ENCODE measurements around the gene RETREG1. TPM values are rescaled to one million over a fixed set of nuclear protein-coding genes. Genes with fewer than 3 reads are reported as not detected.

Gene RETREG1
- total and polyA plus RNA-seq, 11 donors: 24.5 to 219 (median 169) TPM

DNA sequence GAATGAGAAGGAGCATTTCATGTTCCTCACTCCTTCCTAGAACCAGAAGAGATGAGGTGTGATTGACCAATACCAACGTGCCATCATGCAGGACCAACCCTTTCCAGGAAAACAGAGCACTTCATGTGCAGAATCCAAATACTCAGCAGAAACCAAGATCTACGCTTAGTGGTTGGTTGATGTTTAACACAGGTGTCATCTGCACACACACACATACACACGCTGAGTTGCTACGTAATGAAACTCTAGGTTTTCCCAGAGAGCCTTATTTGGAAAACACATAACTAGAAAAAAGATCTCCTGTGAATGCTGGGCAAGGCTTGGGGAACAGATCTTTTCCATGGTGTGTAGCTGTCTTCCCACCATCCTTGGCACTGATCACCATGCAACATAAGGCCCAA is 130.1 kb downstream of the RETREG1 start:
- ATAC-seq: no peak
- intact Hi-C loops (cut with DNase I): loop anchor here in 8 of 10 donors (5.0 to 10.0 kb wide), 5 partner anchors 66 to 718 kb away; no protein-coding TSS in a partner anchor
- H3K9me3 ChIP-seq: no peaks in the 10 kb centered on the region
- TF ChIP-seq POLR2A (IDR thresholded peaks at IDR 0.05): no peak
- TF ChIP-seq, protein P1, sequence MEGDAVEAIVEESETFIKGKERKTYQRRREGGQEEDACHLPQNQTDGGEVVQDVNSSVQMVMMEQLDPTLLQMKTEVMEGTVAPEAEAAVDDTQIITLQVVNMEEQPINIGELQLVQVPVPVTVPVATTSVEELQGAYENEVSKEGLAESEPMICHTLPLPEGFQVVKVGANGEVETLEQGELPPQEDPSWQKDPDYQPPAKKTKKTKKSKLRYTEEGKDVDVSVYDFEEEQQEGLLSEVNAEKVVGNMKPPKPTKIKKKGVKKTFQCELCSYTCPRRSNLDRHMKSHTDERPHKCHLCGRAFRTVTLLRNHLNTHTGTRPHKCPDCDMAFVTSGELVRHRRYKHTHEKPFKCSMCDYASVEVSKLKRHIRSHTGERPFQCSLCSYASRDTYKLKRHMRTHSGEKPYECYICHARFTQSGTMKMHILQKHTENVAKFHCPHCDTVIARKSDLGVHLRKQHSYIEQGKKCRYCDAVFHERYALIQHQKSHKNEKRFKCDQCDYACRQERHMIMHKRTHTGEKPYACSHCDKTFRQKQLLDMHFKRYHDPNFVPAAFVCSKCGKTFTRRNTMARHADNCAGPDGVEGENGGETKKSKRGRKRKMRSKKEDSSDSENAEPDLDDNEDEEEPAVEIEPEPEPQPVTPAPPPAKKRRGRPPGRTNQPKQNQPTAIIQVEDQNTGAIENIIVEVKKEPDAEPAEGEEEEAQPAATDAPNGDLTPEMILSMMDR (IDR thresholded peaks at IDR 0.05): no peak
- DNase-seq: no peak
- H3K36me3 ChIP-seq: peaks cover 0 to 6% (median 0%) of the 10 kb centered on the region in 9 donors
- peaks cover 0 to 59% (median 11%) of the 10 kb centered on the region in 12 donors for H3K4me1 ChIP-seq
- peak overlapping the region in 1 of 12 donors; percentile 78 for H3K27ac ChIP-seq
- 57 to 64% (median 61%) methylated on average over 4 of the region's 4 CpGs for WGBS, 4 donors
- H3K4me3 ChIP-seq: no peak overlapping the region
- no peaks in the 10 kb centered on the region for H3K27me3 ChIP-seq

DNA sequence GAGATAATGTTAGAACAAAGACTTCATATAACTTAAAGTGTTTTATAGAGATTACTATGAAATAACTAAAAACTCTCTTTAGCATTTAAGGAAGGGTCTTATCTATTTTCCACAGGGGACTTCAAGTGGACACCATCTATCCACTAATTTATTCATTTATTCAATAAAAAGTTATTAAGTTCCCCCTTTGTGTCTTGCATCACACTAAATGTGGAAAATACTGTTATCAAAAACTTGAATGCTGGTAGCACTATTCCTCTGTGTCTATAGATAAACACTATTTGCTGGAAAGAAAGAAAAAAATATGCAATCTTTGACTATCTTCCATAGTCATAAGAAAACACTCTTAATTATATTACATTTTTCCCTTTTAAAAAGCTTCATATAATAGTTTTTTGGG is 131.1 kb downstream of the RETREG1 start:
- no peaks in the 10 kb centered on the region for H3K27me3 ChIP-seq
- intact Hi-C loops (cut with DNase I): loop anchor here in 8 of 10 donors (5.0 to 10.0 kb wide), 5 partner anchors 67 to 719 kb away; no protein-coding TSS in a partner anchor
- no peak for ATAC-seq
- no peak overlapping the region for H3K27ac ChIP-seq
- no peaks in the 10 kb centered on the region for H3K9me3 ChIP-seq
- peaks cover 0 to 11% (median 0%) of the 10 kb centered on the region in 9 donors for H3K36me3 ChIP-seq
- H3K4me1 ChIP-seq: peaks cover 0 to 57% (median 8%) of the 10 kb centered on the region in 12 donors
- DNase-seq: no peak
- TF ChIP-seq POLR2A (IDR thresholded peaks at IDR 0.05): no peak
- TF ChIP-seq, protein P1 (IDR thresholded peaks at IDR 0.05): no peak
- H3K4me3 ChIP-seq: no peak overlapping the region

DNA sequence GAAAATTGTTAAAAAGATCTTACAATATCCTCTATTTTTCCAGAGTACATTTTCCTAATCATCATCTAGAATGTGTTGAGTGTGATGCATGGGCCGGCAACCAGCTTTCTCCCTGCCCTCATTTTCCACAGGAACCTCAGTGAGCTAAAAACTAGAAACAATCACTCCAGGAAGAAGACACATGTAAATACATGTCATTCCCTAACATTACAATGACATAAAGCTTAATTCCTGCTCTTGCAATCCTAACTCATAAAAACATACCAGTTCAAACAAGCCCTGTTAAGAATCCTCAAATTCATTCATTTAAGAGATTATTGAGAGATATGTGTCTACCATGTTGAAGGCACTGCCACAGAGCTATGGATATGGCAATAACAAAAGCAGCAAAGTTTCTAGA is 132.7 kb downstream of the RETREG1 start:
- TF ChIP-seq, protein P1 (IDR thresholded peaks at IDR 0.05): no peak
- no peak for TF ChIP-seq POLR2A (IDR thresholded peaks at IDR 0.05)
- Histone ChIP-seq H3K4me3 (no peak overlapping the region), H3K36me3 (peaks cover 0 to 27% (median 0%) of the 10 kb centered on the region in 9 donors), H3K27me3 (no peaks in the 10 kb centered on the region), H3K27ac (no peak overlapping the region), H3K4me1 (peaks cover 0 to 58% (median 4%) of the 10 kb centered on the region in 12 donors), H3K9me3 (no peaks in the 10 kb centered on the region)
- intact Hi-C loops (cut with DNase I): loop anchor here in 6 of 10 donors (10.0 kb wide), 3 partner anchors 181 to 721 kb away; no protein-coding TSS in a partner anchor
- WGBS, 4 donors: 24 to 45% (median 43%) methylated on average over 1 of the region's 1 CpG
- no peak for ATAC-seq
- DNase-seq: no peak

DNA sequence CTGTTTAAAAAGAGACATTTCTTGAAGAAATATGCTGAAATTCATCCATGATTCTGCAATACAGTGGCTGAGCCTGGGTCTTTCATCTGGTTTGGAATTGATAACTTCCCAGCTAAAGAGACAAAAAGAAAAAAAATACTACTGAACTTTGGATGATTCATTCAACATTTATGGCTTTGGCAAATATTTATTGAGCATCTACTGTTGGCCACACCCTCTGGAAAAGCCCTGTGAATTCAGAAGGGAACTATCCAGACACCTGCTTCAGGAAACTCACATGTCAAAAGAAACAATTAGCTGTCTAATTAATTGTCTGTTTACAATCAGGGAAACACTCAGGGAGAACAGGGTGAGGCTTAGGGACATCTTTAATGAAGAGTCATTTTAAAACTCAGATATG is 133.4 kb downstream of the RETREG1 start:
- H3K9me3 ChIP-seq: no peaks in the 10 kb centered on the region
- no peaks in the 10 kb centered on the region for H3K27me3 ChIP-seq
- no peak overlapping the region for H3K27ac ChIP-seq
- DNase-seq (no peak), ATAC-seq (no peak)
- intact Hi-C loops (cut with DNase I): loop anchor here in 6 of 10 donors (10.0 kb wide), 3 partner anchors 181 to 721 kb away; no protein-coding TSS in a partner anchor
- TF ChIP-seq POLR2A (IDR thresholded peaks at IDR 0.05): no peak
- TF ChIP-seq, protein P1 (IDR thresholded peaks at IDR 0.05): no peak
- peaks cover 0 to 29% (median 0%) of the 10 kb centered on the region in 9 donors for H3K36me3 ChIP-seq
- H3K4me3 ChIP-seq: no peak overlapping the region
- H3K4me1 ChIP-seq: peaks cover 0 to 61% (median 4%) of the 10 kb centered on the region in 12 donors

Data from heart left ventricle (tissue), 16 donors.